ENCODE results near the gene KCNMA1. TPM values are rescaled to one million over a fixed set of nuclear protein-coding genes. Genes with fewer than 3 reads are reported as not detected.

Gene KCNMA1
- polyA plus RNA-seq, 4 donors, result 2.7 to 8.6 (median 7.7) TPM

- FAIRE-seq, result no peak
Measured at GRCh38 chr10:76866841-76867586, 770.6 kb downstream of the KCNMA1 start.

GRCh38 chr10:76864922-76865321 lies 772.7 kb downstream of the KCNMA1 start:
- WGBS, 3 donors, result 82 to 88% (median 84%) methylated on average over 1 of the region's 1 CpG
- no peak overlapping the region for H3K27ac ChIP-seq (ENCODE audit: low read depth in 1 of 3, low read length in 2 of 3)
- no peaks in the 10 kb centered on the region for H3K36me3 ChIP-seq (ENCODE audit: control insufficient read depth in 3 of 3, insufficient read depth in 2 of 3, low read depth in 1 of 3, low read length in 3 of 3)
- H3K9me3 ChIP-seq (ENCODE audit: control insufficient read depth in 2 of 2, insufficient read depth in 1 of 2, low read depth in 1 of 2, low read length in 1 of 2), result no peaks in the 10 kb centered on the region
- no peak for DNase-seq
- H3K4me1 ChIP-seq (ENCODE audit: control insufficient read depth in 3 of 3, insufficient read depth in 2 of 3, low read depth in 1 of 3, low read length in 2 of 3), result no peaks in the 10 kb centered on the region
- no peaks in the 10 kb centered on the region for H3K27me3 ChIP-seq (ENCODE audit: control insufficient read depth in 3 of 3, insufficient read depth in 3 of 3, low read length in 3 of 3)
- no peak for FAIRE-seq
- H3K4me3 ChIP-seq (ENCODE audit: low read depth in 1 of 3, low read length in 3 of 3), result no peak overlapping the region

More at GRCh38 chr10:76866841-76867586, 770.6 kb downstream of the KCNMA1 start:
- no peak for DNase-seq
- no peak overlapping the region for H3K27ac ChIP-seq (ENCODE audit: low read depth in 1 of 3, low read length in 2 of 3)
- no peaks in the 10 kb centered on the region for H3K27me3 ChIP-seq (ENCODE audit: control insufficient read depth in 3 of 3, insufficient read depth in 3 of 3, low read length in 3 of 3)
- no peaks in the 10 kb centered on the region for H3K9me3 ChIP-seq (ENCODE audit: control insufficient read depth in 2 of 2, insufficient read depth in 1 of 2, low read depth in 1 of 2, low read length in 1 of 2)
- no peaks in the 10 kb centered on the region for H3K36me3 ChIP-seq (ENCODE audit: control insufficient read depth in 3 of 3, insufficient read depth in 2 of 3, low read depth in 1 of 3, low read length in 3 of 3)
- no peak overlapping the region for H3K4me3 ChIP-seq (ENCODE audit: low read depth in 1 of 3, low read length in 3 of 3)
- WGBS, 3 donors, result 79 to 93% (median 83%) methylated on average over 4 of the region's 4 CpGs
- no peaks in the 10 kb centered on the region for H3K4me1 ChIP-seq (ENCODE audit: control insufficient read depth in 3 of 3, insufficient read depth in 2 of 3, low read depth in 1 of 3, low read length in 2 of 3)

- Histone ChIP-seq H3K27me3 (ENCODE audit: control insufficient read depth in 3 of 3, insufficient read depth in 3 of 3, low read length in 3 of 3) (no peaks in the 10 kb centered on the region), H3K27ac (ENCODE audit: low read depth in 1 of 3, low read length in 2 of 3) (no peak overlapping the region), H3K9me3 (ENCODE audit: control insufficient read depth in 2 of 2, insufficient read depth in 1 of 2, low read depth in 1 of 2, low read length in 1 of 2) (no peaks in the 10 kb centered on the region), H3K4me3 (ENCODE audit: low read depth in 1 of 3, low read length in 3 of 3) (no peak overlapping the region), H3K36me3 (ENCODE audit: control insufficient read depth in 3 of 3, insufficient read depth in 2 of 3, low read depth in 1 of 3, low read length in 3 of 3) (no peaks in the 10 kb centered on the region), H3K4me1 (ENCODE audit: control insufficient read depth in 3 of 3, insufficient read depth in 2 of 3, low read depth in 1 of 3, low read length in 2 of 3) (no peaks in the 10 kb centered on the region)
- no peak for FAIRE-seq
- DNase-seq, result no peak
- WGBS, 3 donors, result 82 to 98% (median 92%) methylated on average over 1 of the region's 1 CpG
Measured at GRCh38 chr10:76858721-76859120, 778.9 kb downstream of the KCNMA1 start.

GRCh38 chr10:76840802-76841201 lies 796.8 kb downstream of the KCNMA1 start:
- Histone ChIP-seq H3K9me3 (ENCODE audit: control insufficient read depth in 2 of 2, insufficient read depth in 1 of 2, low read depth in 1 of 2, low read length in 1 of 2) (no peaks in the 10 kb centered on the region), H3K27ac (ENCODE audit: low read depth in 1 of 3, low read length in 2 of 3) (no peak overlapping the region), H3K4me3 (ENCODE audit: low read depth in 1 of 3, low read length in 3 of 3) (no peak overlapping the region), H3K4me1 (ENCODE audit: control insufficient read depth in 3 of 3, insufficient read depth in 2 of 3, low read depth in 1 of 3, low read length in 2 of 3) (no peaks in the 10 kb centered on the region), H3K27me3 (ENCODE audit: control insufficient read depth in 3 of 3, insufficient read depth in 3 of 3, low read length in 3 of 3) (no peaks in the 10 kb centered on the region), H3K36me3 (ENCODE audit: control insufficient read depth in 3 of 3, insufficient read depth in 2 of 3, low read depth in 1 of 3, low read length in 3 of 3) (no peaks in the 10 kb centered on the region)
- WGBS, 3 donors, result 74 to 83% (median 76%) methylated on average over 8 of the region's 8 CpGs
- FAIRE-seq (no peak), DNase-seq (no peak)

DNA sequence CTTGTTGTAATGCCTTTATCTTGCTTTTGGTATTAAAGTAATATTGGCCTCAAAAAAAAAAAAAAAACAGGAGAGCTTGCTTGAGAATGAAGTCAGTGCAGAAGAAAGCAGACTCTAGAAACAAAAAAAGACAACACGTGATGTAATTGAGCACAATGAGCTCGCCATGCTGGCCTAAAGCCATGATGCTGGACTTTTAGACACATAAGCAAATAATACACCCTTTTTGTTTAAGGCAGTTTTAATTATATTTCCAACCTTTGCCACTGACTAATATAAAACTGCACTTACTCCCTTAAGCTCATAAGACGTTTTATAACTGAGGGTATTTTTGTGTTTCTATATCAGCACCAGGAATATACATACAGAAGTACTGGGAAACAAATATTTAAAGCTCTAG lies 798.3 kb downstream of the KCNMA1 start:
- Histone ChIP-seq H3K36me3 (ENCODE audit: control insufficient read depth in 3 of 3, insufficient read depth in 2 of 3, low read depth in 1 of 3, low read length in 3 of 3) (no peaks in the 10 kb centered on the region), H3K27ac (ENCODE audit: low read depth in 1 of 3, low read length in 2 of 3) (no peak overlapping the region), H3K4me1 (ENCODE audit: control insufficient read depth in 3 of 3, insufficient read depth in 2 of 3, low read depth in 1 of 3, low read length in 2 of 3) (no peaks in the 10 kb centered on the region), H3K9me3 (ENCODE audit: control insufficient read depth in 2 of 2, insufficient read depth in 1 of 2, low read depth in 1 of 2, low read length in 1 of 2) (no peaks in the 10 kb centered on the region), H3K4me3 (ENCODE audit: low read depth in 1 of 3, low read length in 3 of 3) (no peak overlapping the region), H3K27me3 (ENCODE audit: control insufficient read depth in 3 of 3, insufficient read depth in 3 of 3, low read length in 3 of 3) (no peaks in the 10 kb centered on the region)
- DNase-seq, result no peak
- FAIRE-seq, result no peak
- 11 to 33% (median 25%) methylated on average over 3 of the region's 3 CpGs for WGBS, 3 donors

- no peak overlapping the region for H3K27ac ChIP-seq (ENCODE audit: low read depth in 1 of 3, low read length in 2 of 3)
- H3K36me3 ChIP-seq (ENCODE audit: control insufficient read depth in 3 of 3, insufficient read depth in 2 of 3, low read depth in 1 of 3, low read length in 3 of 3), result no peaks in the 10 kb centered on the region
- no peaks in the 10 kb centered on the region for H3K9me3 ChIP-seq (ENCODE audit: control insufficient read depth in 2 of 2, insufficient read depth in 1 of 2, low read depth in 1 of 2, low read length in 1 of 2)
- no peaks in the 10 kb centered on the region for H3K27me3 ChIP-seq (ENCODE audit: control insufficient read depth in 3 of 3, insufficient read depth in 3 of 3, low read length in 3 of 3)
- no peak overlapping the region for H3K4me3 ChIP-seq (ENCODE audit: low read depth in 1 of 3, low read length in 3 of 3)
- DNase-seq (no peak), FAIRE-seq (no peak)
- no peaks in the 10 kb centered on the region for H3K4me1 ChIP-seq (ENCODE audit: control insufficient read depth in 3 of 3, insufficient read depth in 2 of 3, low read depth in 1 of 3, low read length in 2 of 3)
- 80 to 95% (median 85%) methylated on average over 1 of the region's 1 CpG for WGBS, 3 donors
Measured at GRCh38 chr10:76830218-76830617, 807.4 kb downstream of the KCNMA1 start.

DNA sequence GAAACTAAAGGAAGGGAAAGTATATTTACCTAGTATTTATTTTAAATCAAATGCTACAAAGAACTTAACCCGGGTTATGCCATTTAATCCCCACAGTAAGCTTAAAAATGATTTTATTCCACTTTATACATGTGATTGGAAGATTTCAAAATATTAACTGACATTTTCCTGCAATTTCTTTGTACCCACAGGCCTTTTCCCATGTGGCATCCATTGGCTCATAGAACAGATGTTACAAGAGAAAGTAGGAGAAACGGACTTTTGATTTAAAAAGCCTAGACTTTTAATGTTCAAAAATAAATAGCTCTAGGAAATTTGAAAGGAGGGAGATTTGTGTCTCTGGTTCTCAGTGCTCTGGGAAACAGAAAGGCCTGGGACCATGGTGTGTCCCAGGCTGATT lies 807.9 kb downstream of the KCNMA1 start:
- Histone ChIP-seq H3K27ac (ENCODE audit: low read depth in 1 of 3, low read length in 2 of 3) (no peak overlapping the region), H3K27me3 (ENCODE audit: control insufficient read depth in 3 of 3, insufficient read depth in 3 of 3, low read length in 3 of 3) (no peaks in the 10 kb centered on the region), H3K4me1 (ENCODE audit: control insufficient read depth in 3 of 3, insufficient read depth in 2 of 3, low read depth in 1 of 3, low read length in 2 of 3) (no peaks in the 10 kb centered on the region), H3K9me3 (ENCODE audit: control insufficient read depth in 2 of 2, insufficient read depth in 1 of 2, low read depth in 1 of 2, low read length in 1 of 2) (no peaks in the 10 kb centered on the region), H3K4me3 (ENCODE audit: low read depth in 1 of 3, low read length in 3 of 3) (no peak overlapping the region), H3K36me3 (ENCODE audit: control insufficient read depth in 3 of 3, insufficient read depth in 2 of 3, low read depth in 1 of 3, low read length in 3 of 3) (no peaks in the 10 kb centered on the region)
- WGBS, 3 donors, result 45 to 71% (median 68%) methylated on average over 2 of the region's 2 CpGs
- DNase-seq (no peak), FAIRE-seq (no peak)

Measured in small intestine (tissue), 7 donors.